ENCODE results near the gene PMEPA1. TPM values are rescaled to one million over a fixed set of nuclear protein-coding genes. Genes with fewer than 3 reads are reported as not detected.

PMEPA1 gene
- total RNA-seq (2014; rRNA removed; shearing (Covaris generic)) = 15.9 and 19.4 TPM in 2 replicates

GRCh38 chr20:57709823-57710799 lies at the start of gene PMEPA1:
TSS of gene PMEPA1 (minus strand) at chr20:57710015. CDS start at chr20:57709582, 433 bp downstream.

GRCh38 chr20:57620274-57620990 lies 89.4 kb downstream of the PMEPA1 start, which contains the start of gene ZBP1:
TSS of gene ZBP1 (minus strand) at chr20:57620426. CDS start at chr20:57620295, 131 bp downstream.

Other genes starting within 250 kb of the PMEPA1 start
- not detected in 2 replicates for gene CTCFL, start 184.9 kb downstream of the PMEPA1 start, total RNA-seq (2014; rRNA removed; shearing (Covaris generic))
- gene PCK1, start 148.9 kb downstream of the PMEPA1 start, total RNA-seq (2014; rRNA removed; shearing (Covaris generic)) = 0.04 TPM in 1 of 2 replicates, not detected in the other
- gene ZBP1, start 89.6 kb downstream of the PMEPA1 start, total RNA-seq (2014; rRNA removed; shearing (Covaris generic)) = not detected in 2 replicates

All from A375 (cell line).